ENCODE results near the gene P2RX4. TPM values are rescaled to one million over a fixed set of nuclear protein-coding genes. Genes with fewer than 3 reads are reported as not detected.
"Not testable (repeated sequence)": the region's sequence is repeated elsewhere in the genome, so short reads cannot be mapped to it uniquely, and the experiment has no call there.

The P2RX4 gene
- total and polyA plus RNA-seq, 11 donors = 3.2 to 27.4 (median 5.3) TPM

- intact Hi-C loops (cut with DNase I) = loop anchor here in 1 of 10 donors (10.0 kb wide), 1 partner anchor 162 kb away; no protein-coding TSS in a partner anchor
- Histone ChIP-seq H3K27me3 (no peaks in the 10 kb centered on the region), H3K4me1 (peaks cover 0 to 6% (median 0%) of the 10 kb centered on the region in 12 donors), H3K36me3 (peaks cover 0 to 48% (median 32%) of the 10 kb centered on the region in 9 donors), H3K27ac (no peak overlapping the region), H3K4me3 (no peak overlapping the region), H3K9me3 (no peaks in the 10 kb centered on the region)
- DNase-seq = no peak
- ATAC-seq = no peak
- WGBS, 4 donors = 79 to 91% (median 87%) methylated on average over 9 of the region's 9 CpGs
- TF ChIP-seq POLR2A (IDR thresholded peaks at IDR 0.05) = no peak
- no peak for TF ChIP-seq CTCF (IDR thresholded peaks at IDR 0.05)
Observed at GRCh38 chr12:121227294-121227693, 17.4 kb downstream of the P2RX4 start.

GRCh38 chr12:121228919-121229665 lies 19.2 kb downstream of the P2RX4 start:
- no peak for TF ChIP-seq CTCF (IDR thresholded peaks at IDR 0.05)
- no peak for TF ChIP-seq POLR2A (IDR thresholded peaks at IDR 0.05)
- no peak for DNase-seq
- H3K4me1 ChIP-seq = peaks cover 0 to 6% (median 0%) of the 10 kb centered on the region in 12 donors
- no peaks in the 10 kb centered on the region for H3K27me3 ChIP-seq
- no peak for ATAC-seq
- no peaks in the 10 kb centered on the region for H3K9me3 ChIP-seq
- WGBS, 4 donors = 94 to 97% (median 96%) methylated on average over 13 to 24 of the region's 24 CpGs
- H3K4me3 ChIP-seq = no peak overlapping the region
- H3K36me3 ChIP-seq = peaks cover 0 to 61% (median 24%) of the 10 kb centered on the region in 9 donors
- intact Hi-C loops (cut with DNase I) = loop anchor here in 1 of 10 donors (10.0 kb wide), 1 partner anchor 164 kb away; no protein-coding TSS in a partner anchor
- H3K27ac ChIP-seq = no peak overlapping the region

GRCh38 chr12:121229826-121230537 lies 20.1 kb downstream of the P2RX4 start:
- DNase-seq (peak; percentile 68 to 82 (median 69)), ATAC-seq (peak; percentile 58 to 87 (median 78))
- 44 to 48% (median 46%) methylated on average over 19 of the region's 19 CpGs for WGBS, 4 donors
- not testable (repeated sequence) for H3K4me3 ChIP-seq, H3K4me1 ChIP-seq, H3K27ac ChIP-seq, H3K27me3 ChIP-seq, H3K9me3 ChIP-seq
- intact Hi-C loops (cut with DNase I) = loop anchor here in 3 of 10 donors (5.0 to 10.0 kb wide), 3 partner anchors 118 to 168 kb away; no protein-coding TSS in a partner anchor
- H3K36me3 ChIP-seq = peaks cover 0 to 68% (median 27%) of the 10 kb centered on the region in 9 donors
- peak; percentile 75 to 93 (median 88) for TF ChIP-seq CTCF (IDR thresholded peaks at IDR 0.05)

GRCh38 chr12:121230538-121230907 lies 20.6 kb downstream of the P2RX4 start:
- H3K36me3 ChIP-seq = peaks cover 0 to 70% (median 28%) of the 10 kb centered on the region in 9 donors
- no peaks in the 10 kb centered on the region for H3K27me3 ChIP-seq
- H3K4me1 ChIP-seq = peaks cover 0 to 6% (median 0%) of the 10 kb centered on the region in 12 donors
- no peak for ATAC-seq
- H3K4me3 ChIP-seq = no peak overlapping the region
- H3K27ac ChIP-seq = no peak overlapping the region
- TF ChIP-seq POLR2A (IDR thresholded peaks at IDR 0.05) (no peak), CTCF (IDR thresholded peaks at IDR 0.05) (peak in 1 of 12 donors; percentile 18)
- DNase-seq = no peak
- H3K9me3 ChIP-seq = no peaks in the 10 kb centered on the region
- 82 to 92% (median 88%) methylated on average over 12 of the region's 12 CpGs for WGBS, 4 donors
- intact Hi-C loops (cut with DNase I) = loop anchor here in 2 of 10 donors (5.0 kb wide), 2 partner anchors 118 to 168 kb away; no protein-coding TSS in a partner anchor

Data from heart left ventricle (tissue), 16 donors.